HG03571 (cell line): ENCODE measurements around the gene XDH.

Experiments used
- ATAC-seq: cut with Tn5 transposase; IDR thresholded peaks from one replicate; pipeline ENCODE4 v1.9.1; 2021; ENCODE audit not compliant: unreplicated experiment

The XDH gene

DNA sequence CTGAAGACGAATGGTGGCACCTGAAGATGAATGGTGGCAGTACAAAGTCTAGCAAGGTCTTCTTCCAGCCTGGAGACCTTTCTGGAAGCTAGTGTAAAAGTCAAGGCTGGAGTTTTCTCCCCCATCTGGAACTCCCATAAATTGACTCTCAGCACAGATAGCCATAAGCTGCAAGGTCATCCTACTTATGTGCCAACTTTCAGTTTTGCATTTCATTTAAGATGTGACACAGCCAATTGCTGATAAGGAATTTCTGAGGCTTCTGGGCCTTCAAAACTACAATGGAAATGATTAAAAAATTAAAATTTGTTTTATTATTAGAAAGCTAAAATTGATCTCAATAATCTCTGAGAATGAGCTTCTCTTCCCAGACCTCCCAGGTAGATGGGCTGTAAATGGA lies 10.2 kb downstream of the XDH start:
- no peak for ATAC-seq

DNA sequence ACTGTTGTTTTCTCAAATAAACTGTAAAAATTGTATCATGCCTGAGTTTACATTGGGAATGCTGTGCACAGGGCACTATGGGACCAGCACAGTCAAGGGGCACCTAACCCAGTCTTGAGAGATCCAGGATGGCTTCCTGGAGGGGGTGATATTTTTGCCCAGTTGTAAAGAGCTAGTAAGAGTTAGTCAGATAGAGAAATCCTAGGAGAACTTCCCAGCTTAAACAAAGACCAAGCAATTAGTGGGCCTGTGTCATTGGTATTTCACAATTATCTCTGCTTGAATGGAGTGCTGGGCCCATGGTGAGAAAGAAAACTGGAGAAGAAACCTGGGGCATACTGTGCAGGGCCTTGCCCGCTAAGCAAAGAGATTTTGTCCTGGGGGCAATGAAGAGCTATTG lies 12.2 kb downstream of the XDH start:
- no peak for ATAC-seq

- ATAC-seq: no peak
Measured at GRCh38 chr2:31401580-31401979, 13.0 kb downstream of the XDH start.

DNA sequence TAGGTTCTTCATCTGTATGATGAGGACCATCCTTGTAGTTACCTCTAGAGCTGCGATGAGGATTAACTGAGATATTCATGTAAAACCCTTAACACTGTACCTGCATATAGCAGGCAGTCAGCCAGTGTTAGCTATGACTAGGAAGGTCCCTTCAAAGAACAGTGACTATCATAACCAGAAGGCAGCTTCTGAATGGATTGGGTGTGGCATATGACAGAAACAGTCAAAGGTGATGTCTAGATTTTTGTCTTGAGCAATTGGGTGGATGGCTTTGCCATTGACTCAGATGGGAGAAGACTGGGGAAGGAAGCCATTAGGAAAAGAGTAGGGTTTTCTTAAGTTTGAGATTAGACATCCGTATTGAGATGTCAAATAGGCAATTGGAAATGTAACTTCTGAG lies 15.7 kb downstream of the XDH start:
- no peak for ATAC-seq

DNA sequence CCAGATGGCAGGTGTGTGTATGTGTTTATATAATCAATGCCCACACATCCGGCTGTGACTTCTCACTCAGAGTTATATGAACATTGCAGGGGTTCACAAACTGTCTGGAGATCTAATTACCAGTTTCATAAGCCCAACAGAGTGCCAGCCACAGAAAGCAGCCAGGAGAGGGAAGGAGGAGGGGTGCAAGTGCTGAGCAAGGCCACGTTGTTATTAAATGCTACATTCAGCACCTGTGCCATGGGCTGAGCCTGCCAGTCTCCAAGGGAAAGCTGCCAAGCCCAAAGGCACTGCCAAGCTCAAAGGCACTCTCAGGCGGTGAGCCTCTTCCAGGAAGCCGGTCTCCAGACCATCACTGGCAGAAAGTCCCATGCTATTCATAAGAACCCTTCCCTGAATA lies 17.4 kb downstream of the XDH start:
- ATAC-seq: no peak

DNA sequence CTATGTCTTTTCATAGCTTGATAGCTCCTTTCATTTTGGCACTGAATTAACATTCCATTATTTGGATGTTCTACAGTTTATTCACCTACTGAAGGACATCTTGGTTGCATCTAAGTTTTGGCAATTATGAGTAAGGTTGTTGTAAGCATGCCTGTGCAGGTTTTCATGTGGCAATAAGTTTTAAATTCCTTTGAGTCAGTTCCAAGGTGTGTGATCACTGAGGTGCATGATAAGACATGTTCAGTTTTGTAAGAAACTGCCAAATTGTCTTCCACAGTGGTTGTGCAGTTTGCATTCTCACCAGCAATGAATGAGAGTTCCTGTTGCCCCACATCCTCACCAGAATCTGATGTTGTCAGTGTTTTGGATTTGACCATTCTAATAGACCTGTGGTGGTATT lies 24.2 kb downstream of the XDH start:
- ATAC-seq: no peak

- no peak for ATAC-seq
Measured at GRCh38 chr2:31388736-31389135, 25.8 kb downstream of the XDH start.

DNA sequence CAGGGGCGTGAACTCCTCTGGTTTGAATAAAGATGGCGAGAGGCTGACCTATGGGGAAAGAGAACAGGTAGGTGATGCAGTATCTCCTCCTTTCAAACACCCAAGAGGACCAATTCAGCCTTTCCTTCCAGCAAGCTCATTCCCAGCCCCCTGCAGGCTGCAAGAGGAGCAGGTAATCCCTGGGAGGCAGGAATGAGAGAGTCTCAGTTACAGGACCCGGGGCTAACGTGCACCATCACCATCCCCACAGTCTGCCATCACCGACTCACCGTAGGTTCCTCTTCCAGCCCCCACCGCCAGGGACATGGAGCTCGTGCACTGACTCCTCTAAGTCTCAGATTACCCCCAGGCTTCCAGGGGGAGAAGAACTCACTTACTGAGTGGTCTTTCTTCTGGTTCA lies 26.7 kb downstream of the XDH start:
- no peak for ATAC-seq

GRCh38 chr2:31386648-31387047 lies 27.9 kb downstream of the XDH start:
- no peak for ATAC-seq

DNA sequence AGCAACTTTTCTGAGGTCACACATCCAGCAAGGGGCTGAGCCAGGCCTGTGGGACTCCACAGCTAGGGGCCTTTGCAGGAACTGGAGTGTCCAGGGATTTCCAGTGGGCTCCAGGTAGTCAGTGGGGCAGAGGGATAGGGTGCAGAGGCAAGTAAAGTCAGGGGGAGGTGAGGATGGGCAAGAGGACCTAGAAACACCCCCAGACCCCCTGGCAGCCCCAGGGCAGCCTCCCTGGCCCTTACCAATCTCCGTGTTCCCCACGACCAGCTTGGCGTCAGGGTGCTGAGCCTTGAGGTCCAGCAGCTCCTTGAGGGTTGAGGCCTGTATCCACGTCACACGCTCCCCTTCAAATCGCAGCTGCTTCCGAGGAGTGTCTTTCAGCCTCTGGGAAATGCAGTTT lies 28.4 kb downstream of the XDH start:
- no peak for ATAC-seq

GRCh38 chr2:31384771-31385276 lies 29.7 kb downstream of the XDH start:
- ATAC-seq: no peak

DNA sequence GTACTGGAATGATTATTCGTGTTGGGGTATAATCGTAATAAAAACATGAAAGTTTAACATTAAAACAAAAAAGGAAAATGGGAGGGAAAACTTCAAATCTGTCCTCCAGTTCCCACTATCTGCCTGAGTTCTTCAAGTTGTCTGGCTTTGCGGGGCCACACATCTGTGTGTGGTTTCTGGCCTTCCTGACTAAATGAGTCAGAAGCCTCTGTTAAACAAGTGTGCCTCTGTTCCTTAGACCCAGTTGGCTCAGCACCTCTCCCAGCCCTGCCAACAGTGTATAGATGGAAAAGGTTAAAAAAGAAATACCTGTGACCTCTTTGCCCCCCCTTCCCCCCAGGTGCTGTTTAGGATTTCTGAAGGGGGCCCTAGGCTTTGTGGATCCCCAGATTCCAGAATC lies 30.2 kb downstream of the XDH start:
- ATAC-seq: no peak

DNA sequence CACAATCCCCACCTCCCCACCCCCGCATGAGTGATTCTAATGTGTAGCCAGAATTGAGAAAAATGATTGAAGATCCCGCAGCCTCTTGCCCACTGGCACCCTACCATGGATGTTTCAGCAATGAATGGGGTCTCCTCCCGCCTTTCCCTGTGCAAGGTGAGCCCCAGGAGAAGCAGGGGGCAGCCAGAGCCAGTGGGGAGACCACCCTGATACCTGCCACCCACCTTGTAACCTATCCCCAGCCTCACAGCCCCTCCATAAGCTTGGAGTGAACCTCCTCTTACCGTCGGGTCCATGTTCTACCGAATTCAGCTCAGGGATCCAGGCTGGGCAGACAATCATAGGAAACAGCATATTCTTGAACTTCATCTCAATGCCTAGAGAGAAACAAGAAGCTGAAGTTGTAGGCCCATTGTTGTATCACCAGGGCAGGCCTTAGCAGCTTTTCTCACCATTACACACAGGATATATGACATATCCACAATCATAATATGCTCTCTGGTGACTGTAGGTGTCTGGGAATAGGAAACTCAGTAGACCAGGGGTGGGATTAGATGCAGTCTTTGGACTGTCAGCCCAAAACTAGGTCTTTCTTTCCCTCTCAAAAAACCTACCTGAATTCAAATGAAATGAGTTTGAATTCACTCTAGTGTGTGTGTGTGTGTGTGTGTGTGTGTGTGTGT lies 30.9 kb downstream of the XDH start:
- no peak for ATAC-seq

DNA sequence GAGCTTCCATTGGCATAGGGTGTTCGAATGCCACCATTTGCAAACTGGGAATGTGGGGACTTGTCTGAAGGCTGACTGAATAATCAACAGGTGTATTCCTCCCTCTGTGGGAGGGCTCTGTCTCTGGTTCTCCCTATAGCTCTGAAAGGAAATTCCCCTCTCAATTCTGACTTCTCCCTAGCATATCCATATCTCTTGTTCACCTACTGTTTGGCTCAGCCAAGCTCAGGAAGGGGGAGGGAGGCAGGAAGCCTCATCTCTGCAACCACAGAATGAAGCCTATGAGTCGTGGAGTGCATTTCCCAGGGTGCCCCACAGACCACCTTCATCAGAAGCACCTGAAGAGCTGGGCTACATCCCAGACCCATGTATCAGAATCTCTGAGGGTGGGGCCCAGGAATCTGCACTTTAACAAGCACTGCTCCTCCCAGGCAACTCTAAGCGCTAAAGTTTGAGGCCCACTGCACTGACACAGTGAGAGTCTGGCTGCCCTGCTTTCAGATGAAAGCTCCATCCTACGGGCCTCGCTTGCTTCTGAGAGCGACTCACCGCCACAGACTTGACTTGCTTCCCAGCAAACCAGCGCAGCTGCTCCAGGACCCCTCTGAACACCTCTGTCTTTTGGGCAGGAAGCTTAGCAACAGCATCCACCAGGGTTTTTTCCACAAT lies 32.0 kb downstream of the XDH start:
- ATAC-seq: no peak

DNA sequence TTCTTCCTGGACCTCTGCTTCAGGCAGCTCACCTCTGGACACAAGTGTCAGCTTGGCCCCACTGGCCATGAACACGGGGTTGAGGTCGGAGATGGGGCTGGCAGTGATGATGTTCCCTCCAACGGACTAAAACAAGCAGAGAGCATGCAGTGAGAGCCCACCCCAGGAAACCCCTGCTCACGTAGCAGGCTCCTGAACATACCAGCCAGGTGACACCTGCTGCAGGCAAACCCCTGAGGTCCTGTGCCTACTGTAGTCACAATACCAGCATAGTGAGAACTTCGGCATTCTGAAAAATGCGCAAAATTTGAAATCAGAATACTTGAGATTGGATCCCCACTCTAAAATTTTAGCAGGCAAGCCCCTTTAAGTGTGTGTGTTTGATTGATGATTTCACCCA lies 32.9 kb downstream of the XDH start:
- no peak for ATAC-seq

DNA sequence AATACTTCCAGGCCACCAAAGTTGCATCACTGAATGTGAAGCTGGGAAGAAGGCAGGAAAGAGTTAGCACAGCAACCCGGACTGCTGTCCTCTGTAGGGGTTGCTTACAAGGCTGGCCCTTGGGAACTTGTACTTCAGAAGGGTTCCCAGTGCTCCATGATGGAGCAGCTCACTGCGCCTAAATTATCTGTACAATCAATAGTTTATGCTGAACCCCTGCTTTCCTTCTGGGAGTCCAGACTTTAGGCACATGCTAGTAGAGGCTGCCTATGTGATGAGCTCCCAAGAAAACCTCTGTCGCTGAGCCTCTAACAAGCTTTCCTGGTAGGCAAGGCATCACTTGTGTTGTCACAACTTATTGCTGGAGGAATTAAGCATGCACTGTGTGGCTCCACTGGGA lies 34.3 kb downstream of the XDH start:
- no peak for ATAC-seq

DNA sequence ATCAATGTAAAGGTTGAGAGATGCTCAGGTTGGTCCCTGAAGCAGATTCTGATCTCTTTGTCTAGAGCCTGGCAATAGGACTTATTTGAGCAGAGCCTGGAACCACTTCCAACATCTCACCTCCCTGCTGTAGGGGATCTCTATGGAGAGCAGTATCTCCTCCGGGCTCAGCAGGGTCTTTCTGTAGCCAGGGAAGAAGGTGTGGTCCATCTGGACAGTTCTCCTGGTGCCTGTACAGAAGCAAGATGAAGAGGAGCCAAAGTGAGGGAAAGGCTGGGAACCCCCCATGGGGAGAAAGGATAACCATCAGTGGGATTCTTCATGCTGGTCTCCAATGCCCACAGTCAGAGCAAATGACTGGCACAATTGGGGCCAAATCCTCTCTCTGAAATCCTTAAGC lies 34.8 kb downstream of the XDH start:
- ATAC-seq: no peak

- no peak for ATAC-seq
Measured at GRCh38 chr2:31378791-31379501, 35.6 kb downstream of the XDH start.

- no peak for ATAC-seq
Measured at GRCh38 chr2:31378389-31378788, 36.2 kb downstream of the XDH start.

DNA sequence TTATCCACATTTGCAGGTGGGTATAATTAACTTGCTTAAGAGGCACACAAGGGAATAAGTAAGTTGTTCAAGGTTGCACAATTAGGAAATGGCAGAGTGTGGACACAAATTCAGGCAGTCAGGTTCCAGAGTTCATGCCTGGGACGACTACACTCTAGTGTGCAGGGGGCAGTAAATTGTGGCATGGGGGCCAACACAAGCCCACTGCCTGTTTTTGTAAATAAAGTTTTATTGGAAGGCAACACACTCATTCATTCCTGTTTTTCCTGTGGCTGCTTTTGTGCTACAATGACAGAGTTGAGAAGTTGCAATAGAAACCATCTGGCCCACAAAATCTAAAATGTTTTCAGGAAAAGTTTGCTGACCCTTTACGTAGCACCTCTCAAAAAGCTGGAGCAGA lies 41.4 kb downstream of the XDH start:
- no peak for ATAC-seq

DNA sequence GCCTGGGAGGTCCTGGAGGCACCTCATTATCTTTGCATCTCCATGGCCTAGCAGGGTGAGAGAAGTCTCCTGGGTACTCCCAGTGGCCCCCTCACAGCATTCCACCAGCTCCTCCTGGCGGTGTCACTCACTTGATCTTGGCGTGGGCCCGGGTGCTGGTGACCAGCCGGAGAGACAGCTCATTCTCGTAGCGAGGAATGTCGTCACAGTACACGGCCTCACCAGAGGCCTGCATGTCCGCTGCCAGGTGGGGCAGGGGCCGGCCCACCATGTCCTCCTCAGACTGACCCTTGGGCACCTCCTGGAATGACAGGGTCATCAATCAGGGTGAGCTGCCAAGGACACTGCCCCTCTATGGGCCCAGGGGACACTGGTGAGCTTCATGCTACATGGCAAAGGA lies 42.4 kb downstream of the XDH start:
- no peak for ATAC-seq

DNA sequence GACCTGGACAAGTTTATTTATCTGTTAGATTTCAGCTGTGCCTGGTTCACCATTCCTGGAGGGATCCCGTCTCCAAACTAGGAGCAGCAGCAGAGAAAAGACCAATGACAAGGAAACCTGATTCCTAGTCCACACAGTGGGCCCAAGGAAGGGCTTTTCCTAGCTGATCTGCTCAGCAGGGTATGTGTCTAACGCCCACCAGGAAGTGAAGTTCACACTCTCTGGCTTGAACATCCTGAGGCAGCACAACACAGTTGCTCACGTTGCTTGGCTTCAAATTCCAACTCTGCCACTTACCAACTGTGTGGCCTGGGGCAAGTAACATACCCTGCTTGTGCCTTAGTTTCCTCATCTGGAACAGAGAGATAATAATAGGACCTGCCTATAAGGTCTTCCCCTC lies 42.9 kb downstream of the XDH start:
- ATAC-seq: no peak
